Lung (tissue), 12 donors: ENCODE data around the gene TSPAN5. TPM values are rescaled to one million over a fixed set of nuclear protein-coding genes. Genes with fewer than 3 reads are reported as not detected.

ENCODE experiments used
- ATAC-seq: fragments of 200-7000 bp; cut with Tn5 transposase; one replicate; pipeline ENCODE4 v1.9.1; 2020; ENCODE audit warnings: moderate number of reproducible peaks; ENCODE audit not compliant: insufficient read depth, low FRiP score
- DNase-seq, 3 donors: peaks; one replicate each; pipeline ENCODE4 v3.0.0-alpha.2; 2013 to 2017
- H3K27ac ChIP-seq, 2 donors: one replicate each; pipeline ENCODE4 v1.5.1; 2013; ENCODE audit warnings: mild to moderate bottlenecking in 2 of 2, moderate library complexity in 2 of 2, control low read depth in 1 of 2, inconsistent platforms in 1 of 2, low read depth in 1 of 2, low read length in 1 of 2
- H3K27me3 ChIP-seq, 3 donors: one replicate each; pipeline ENCODE4 v1.5.1; 2013; ENCODE audit warnings: low read length in 2 of 3; ENCODE audit not compliant: control insufficient read depth in 3 of 3, insufficient read depth in 3 of 3
- H3K36me3 ChIP-seq, 4 donors: one replicate each; pipeline ENCODE4 v1.5.1; 2013; ENCODE audit warnings: low read length in 4 of 4, mild to moderate bottlenecking in 1 of 4, moderate library complexity in 1 of 4; ENCODE audit not compliant: control insufficient read depth in 4 of 4, insufficient read depth in 4 of 4
- H3K4me1 ChIP-seq, 5 donors: one replicate each; pipeline ENCODE4 v1.5.1; 2013; ENCODE audit warnings: low read length in 5 of 5, mild to moderate bottlenecking in 2 of 5, moderate library complexity in 1 of 5; ENCODE audit not compliant: control insufficient read depth in 5 of 5, insufficient read depth in 5 of 5
- H3K4me3 ChIP-seq: one replicate; pipeline ENCODE4 v1.5.1; 2013; ENCODE audit warnings: mild to moderate bottlenecking, control low read depth, moderate library complexity
- H3K9ac ChIP-seq, 2 donors: one replicate each; pipeline ENCODE4 v1.5.1; 2013; ENCODE audit warnings: low read length in 2 of 2, control low read depth in 1 of 2; ENCODE audit not compliant: insufficient read depth in 1 of 2
- H3K9me3 ChIP-seq, 4 donors: one replicate each; pipeline ENCODE4 v1.5.1; 2013; ENCODE audit warnings: low read length in 3 of 4, mild to moderate bottlenecking in 1 of 4, moderate library complexity in 1 of 4; ENCODE audit not compliant: control insufficient read depth in 4 of 4, insufficient read depth in 3 of 4
- CTCF ChIP-seq: IDR thresholded peaks from 2 replicates; pipeline ENCODE4 v1.5.1; 2012; ENCODE audit warnings: mild to moderate bottlenecking; ENCODE audit errors: control extremely low read depth, extremely low read depth
- WGBS, 2 donors: extraction: QIAGEN DNeasy Blood & Tissue Kit; methylation state at CpG; one replicate each; pipeline ENCODE4 v1.1.7; 2013; 5-methylcytosine and 5-hydroxymethylcytosine counted together
- polyA plus RNA-seq, 2 donors: library from polyadenylated mRNA; stranded (reverse); fragments of 200-250 nt; gene quantifications; one replicate each; pipeline ENCODE4 v1.2.1, GENCODE V29; 2013
- total RNA-seq, 2 donors: library from RNA; depleted of rRNA in 1 of 2; stranded (reverse); fragments of >200 nt in 1 of 2; gene quantifications; one replicate each; pipeline ENCODE4 v1.2.1, GENCODE V29; 2014 to 2021
- donor health status: control.
- donor health status: control.
- donor health status: Bipolar disorder and iron deficiency.
- donor health status: healthy.
- donor health status: DM: yes; HTN: yes; CAD: no.

TSPAN5 gene
- total and polyA plus RNA-seq, 4 donors = 1.8 to 24.5 (median 6.3) TPM

GRCh38 chr4:98586291-98586961, 72.0 kb downstream of the TSPAN5 start:
- no peaks in the 10 kb centered on the region for H3K36me3 ChIP-seq
- no peak overlapping the region for H3K9ac ChIP-seq
- DNase-seq (peak in 2 of 3 donors; percentile 33 to 42), ATAC-seq (no peak)
- no peaks in the 10 kb centered on the region for H3K27me3 ChIP-seq
- 79 to 82% methylated on average over 5 of the region's 5 CpGs for WGBS, 2 donors
- peaks cover 0 to 11% (median 4%) of the 10 kb centered on the region in 5 donors for H3K4me1 ChIP-seq
- TF ChIP-seq CTCF = no peak
- no peak overlapping the region for H3K4me3 ChIP-seq
- no peaks in the 10 kb centered on the region for H3K9me3 ChIP-seq
- no peak overlapping the region for H3K27ac ChIP-seq

- Histone ChIP-seq H3K27ac (no peak overlapping the region), H3K9ac (no peak overlapping the region), H3K4me1 (peaks cover 0 to 16% (median 4%) of the 10 kb centered on the region in 5 donors), H3K27me3 (no peaks in the 10 kb centered on the region), H3K36me3 (no peaks in the 10 kb centered on the region), H3K4me3 (no peak overlapping the region), H3K9me3 (no peaks in the 10 kb centered on the region)
- 84 to 91% methylated on average over 2 of the region's 2 CpGs for WGBS, 2 donors
- TF ChIP-seq CTCF = no peak
- no peak for DNase-seq
- no peak for ATAC-seq
Measured at GRCh38 chr4:98585596-98585995, 72.8 kb downstream of the TSPAN5 start.

- Histone ChIP-seq H3K9me3 (no peaks in the 10 kb centered on the region), H3K27ac (no peak overlapping the region), H3K27me3 (no peaks in the 10 kb centered on the region), H3K4me1 (peaks cover 0 to 20% (median 4%) of the 10 kb centered on the region in 5 donors), H3K36me3 (no peaks in the 10 kb centered on the region), H3K4me3 (no peak overlapping the region), H3K9ac (no peak overlapping the region)
- no peak for TF ChIP-seq CTCF
- WGBS, 2 donors = 77 to 79% methylated on average over 1 of the region's 1 CpG
- DNase-seq (no peak), ATAC-seq (peak; percentile 17)
Measured at GRCh38 chr4:98584265-98584664, 74.1 kb downstream of the TSPAN5 start.

- Histone ChIP-seq H3K27ac (no peak overlapping the region), H3K9ac (no peak overlapping the region), H3K4me1 (peaks cover 0 to 20% (median 3%) of the 10 kb centered on the region in 5 donors), H3K9me3 (no peaks in the 10 kb centered on the region), H3K27me3 (no peaks in the 10 kb centered on the region), H3K36me3 (no peaks in the 10 kb centered on the region), H3K4me3 (no peak overlapping the region)
- 78 to 79% methylated on average over 4 of the region's 4 CpGs for WGBS, 2 donors
- DNase-seq = no peak
- no peak for ATAC-seq
- TF ChIP-seq CTCF = no peak
Measured at GRCh38 chr4:98583265-98583664, 75.1 kb downstream of the TSPAN5 start.
